Measurements from ENCODE around the gene SERBP1.

Gene SERBP1

GRCh38 chr1:67393737-67394136 is 36.5 kb downstream of the SERBP1 start:
- TF ChIP-seq CTCF (IDR thresholded peaks at IDR 0.05; ENCODE audit: extremely low read depth, missing control alignments), result no peak
- no peak for DNase-seq (ENCODE audit: low spot score)

- DNase-seq (ENCODE audit: low spot score), result no peak
- TF ChIP-seq CTCF (IDR thresholded peaks at IDR 0.05; ENCODE audit: extremely low read depth, missing control alignments), result no peak
Observed at GRCh38 chr1:67393240-67393639, 37.0 kb downstream of the SERBP1 start.

- no peak for DNase-seq (ENCODE audit: low spot score)
Observed at GRCh38 chr1:67390041-67390887, 39.9 kb downstream of the SERBP1 start.

GRCh38 chr1:67383999-67384638 is 46.1 kb downstream of the SERBP1 start:
- no peak for TF ChIP-seq CTCF (IDR thresholded peaks at IDR 0.05; ENCODE audit: extremely low read depth, missing control alignments)
- no peak for DNase-seq (ENCODE audit: low spot score)

More at GRCh38 chr1:67390041-67390887, 39.9 kb downstream of the SERBP1 start:
- TF ChIP-seq CTCF (IDR thresholded peaks at IDR 0.05; ENCODE audit: extremely low read depth, missing control alignments), result no peak

GRCh38 chr1:67382292-67382691 is 47.9 kb downstream of the SERBP1 start:
- no peak for DNase-seq (ENCODE audit: low spot score)
- TF ChIP-seq CTCF (IDR thresholded peaks at IDR 0.05; ENCODE audit: extremely low read depth, missing control alignments), result no peak

GRCh38 chr1:67381154-67381553 is 49.0 kb downstream of the SERBP1 start:
- no peak for TF ChIP-seq CTCF (IDR thresholded peaks at IDR 0.05; ENCODE audit: extremely low read depth, missing control alignments)
- no peak for DNase-seq (ENCODE audit: low spot score)

- DNase-seq (ENCODE audit: low spot score), result no peak
- no peak for TF ChIP-seq CTCF (IDR thresholded peaks at IDR 0.05; ENCODE audit: extremely low read depth, missing control alignments)
Observed at GRCh38 chr1:67377253-67377652, 52.9 kb downstream of the SERBP1 start.
